NCI-H2171 (cell line): ENCODE data around the gene DDOST.
"Not testable (repeated sequence)": the region's sequence is repeated elsewhere in the genome, so short reads cannot be mapped to it uniquely, and the experiment has no call there.

Experiments
- DNase-seq: peaks from one replicate; lab custom pipeline; 2025; lab: John Stamatoyannopoulos, UW

Gene DDOST

DNA sequence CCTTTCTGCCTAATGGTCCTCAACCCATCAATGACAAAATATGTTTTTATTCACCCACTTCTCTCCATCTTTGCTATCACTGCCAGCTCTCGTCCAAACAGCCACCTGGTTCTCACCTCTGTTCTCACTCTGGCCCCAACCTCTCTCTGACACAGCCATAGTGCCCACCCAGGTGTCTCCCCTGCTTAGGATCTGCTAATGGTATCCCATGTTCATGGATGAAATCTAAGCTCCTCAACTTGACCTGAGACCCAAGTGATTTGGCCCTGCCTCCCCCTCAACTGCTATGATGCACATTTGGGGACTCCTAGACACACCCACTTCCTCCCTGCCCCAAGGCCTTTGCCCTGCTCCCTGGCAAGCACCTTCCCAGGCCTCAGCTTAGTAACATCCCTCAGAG, 30.7 kb upstream of the DDOST start:
- no peak for DNase-seq

DNA sequence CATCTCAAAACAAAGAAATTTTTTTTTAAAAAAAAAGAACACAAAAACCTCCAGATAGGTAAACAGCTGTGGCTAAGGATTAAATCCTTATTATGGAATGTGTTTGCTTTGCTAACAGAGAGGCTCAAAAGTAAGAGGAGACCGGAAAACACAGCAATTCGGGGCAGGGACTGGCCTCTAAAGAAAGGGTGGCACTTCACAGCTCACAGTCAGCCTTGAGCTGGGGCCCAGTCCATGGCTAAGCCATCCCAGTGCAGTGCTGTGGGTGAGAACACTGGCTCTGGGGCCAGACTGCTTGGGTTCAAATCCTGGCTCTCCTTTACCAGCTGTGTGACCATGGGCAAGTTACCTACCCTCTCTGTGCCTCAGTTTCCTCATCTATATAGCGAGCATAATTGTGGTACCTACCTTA, 28.5 kb upstream of the DDOST start:
- DNase-seq: no peak

DNA sequence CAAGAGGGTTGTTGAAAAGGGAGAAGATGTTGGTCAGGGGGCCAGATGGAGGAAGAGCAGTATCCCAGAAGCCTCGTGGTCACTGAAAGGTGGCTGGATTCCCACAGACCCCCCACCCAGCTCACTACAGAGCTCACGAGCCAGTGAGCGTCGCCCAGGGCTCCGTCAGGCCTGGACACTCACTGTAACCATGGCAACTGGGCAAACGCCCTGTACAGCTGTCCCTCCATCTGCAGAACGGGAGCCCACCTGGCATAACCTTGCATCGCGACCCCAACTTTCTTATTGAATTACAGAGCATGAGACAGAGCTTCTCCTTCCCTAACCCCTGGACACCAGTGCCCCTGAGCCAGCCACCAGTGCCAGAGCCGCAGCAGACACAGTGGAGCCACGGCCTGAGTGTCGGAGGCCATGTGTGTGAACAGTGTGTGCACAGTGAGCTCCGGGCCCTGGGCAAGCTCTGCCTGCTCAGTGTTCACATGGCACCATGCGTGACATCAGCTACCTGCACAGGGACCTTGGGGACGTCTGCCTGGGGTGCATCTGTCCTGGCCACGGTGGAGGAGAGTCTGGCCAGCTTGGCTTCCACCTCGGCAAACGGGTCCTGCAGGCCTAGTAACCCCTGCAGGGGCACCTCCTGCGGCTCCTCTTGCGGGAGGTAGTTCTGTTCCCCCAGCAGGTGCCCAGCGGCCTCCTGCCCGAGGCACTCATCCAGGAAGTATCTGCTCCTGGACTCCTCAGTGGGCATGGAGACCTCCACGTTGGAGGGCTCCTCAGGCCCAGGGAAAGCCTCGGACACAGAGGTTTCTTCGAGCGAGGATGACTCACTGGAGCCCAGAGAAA, 25.9 kb upstream of the DDOST start:
- no peak for DNase-seq

DNA sequence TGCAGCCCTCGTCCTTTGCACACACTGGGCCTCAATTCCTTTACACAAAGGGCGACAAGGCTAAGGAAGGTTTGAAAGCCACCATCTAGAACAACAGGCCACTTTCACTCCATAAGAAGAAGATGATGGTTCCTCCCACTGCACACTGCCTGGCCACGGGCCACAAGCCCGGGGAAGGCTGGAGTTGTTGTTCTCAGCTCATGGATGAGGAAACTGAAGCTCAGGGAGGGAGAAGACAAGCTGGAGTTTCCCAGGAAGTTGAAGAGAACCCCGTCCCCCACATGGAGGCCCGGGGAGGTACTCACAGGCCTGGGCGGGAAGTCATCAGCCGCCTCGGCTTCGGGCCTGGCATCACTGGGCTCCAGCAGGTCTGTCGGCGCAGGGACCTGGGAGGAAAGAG, 24.6 kb upstream of the DDOST start:
- no peak for DNase-seq

- no peak for DNase-seq
These were observed 24.0 kb upstream of the DDOST start for GRCh38 chr1:20685099-20685662.

- DNase-seq: no peak
These were observed 23.5 kb upstream of the DDOST start for GRCh38 chr1:20684651-20685050.

DNA sequence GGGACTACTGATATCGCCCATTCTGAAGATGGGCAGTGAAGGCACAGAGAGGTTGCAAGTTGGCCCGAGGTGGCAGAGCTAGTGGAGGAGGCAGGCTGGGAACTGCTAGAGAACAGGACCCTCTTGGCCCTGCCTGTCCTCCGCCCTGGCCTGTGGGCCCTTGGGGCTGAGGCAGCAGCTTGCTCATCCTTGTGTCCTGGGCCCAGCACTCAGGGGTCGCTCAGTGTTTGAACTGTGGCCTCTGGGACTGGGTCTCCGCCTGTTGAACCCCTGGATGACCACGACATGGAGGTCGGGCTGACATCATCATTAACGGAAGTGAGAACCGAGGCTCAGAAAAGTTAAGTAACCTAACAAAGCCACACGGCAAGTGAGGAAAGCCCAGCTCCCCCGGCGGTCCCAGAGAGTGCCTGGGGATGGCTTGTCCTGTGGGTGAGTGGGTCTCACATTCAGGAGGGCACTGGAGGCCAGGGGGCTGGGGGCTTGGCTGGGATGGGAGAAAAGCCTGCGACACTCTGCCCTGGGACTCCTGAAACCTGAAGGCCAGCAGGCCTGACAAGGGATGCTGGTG, 23.0 kb upstream of the DDOST start:
- DNase-seq: no peak

- DNase-seq: no peak
These were observed 22.4 kb upstream of the DDOST start for GRCh38 chr1:20683614-20684013.

DNA sequence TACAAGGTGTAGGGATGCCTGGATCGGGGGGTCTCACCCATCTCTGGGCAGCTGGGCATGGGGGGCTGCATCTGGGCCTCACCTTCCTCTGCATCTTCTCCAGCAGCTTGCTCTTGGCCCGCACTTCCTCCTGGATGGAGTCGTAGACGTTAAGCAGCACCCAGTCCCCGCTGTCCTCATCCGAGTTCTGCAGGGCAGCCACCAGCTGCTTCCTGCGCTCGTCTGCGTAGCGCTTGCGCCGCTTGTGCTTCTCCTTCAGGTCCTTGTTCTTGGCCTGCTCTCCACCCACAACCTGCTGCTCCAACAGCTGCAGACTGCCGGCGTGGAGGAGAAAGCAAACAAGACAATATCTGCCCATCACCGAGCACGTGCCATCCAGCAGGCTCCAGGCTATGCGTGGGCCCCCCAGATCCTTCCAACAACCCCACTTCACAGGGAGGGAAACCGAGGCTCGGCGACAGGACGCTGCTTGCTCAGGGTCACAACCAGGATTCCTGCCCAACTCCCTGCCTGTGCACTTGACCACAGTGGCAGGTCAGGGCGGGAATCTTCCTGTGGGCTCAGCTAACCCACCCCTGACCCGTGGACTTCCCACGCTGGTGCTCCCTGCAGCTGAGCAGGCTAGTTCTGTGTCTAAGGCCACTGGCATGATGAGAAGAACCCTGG, 21.5 kb upstream of the DDOST start:
- DNase-seq: no peak

DNA sequence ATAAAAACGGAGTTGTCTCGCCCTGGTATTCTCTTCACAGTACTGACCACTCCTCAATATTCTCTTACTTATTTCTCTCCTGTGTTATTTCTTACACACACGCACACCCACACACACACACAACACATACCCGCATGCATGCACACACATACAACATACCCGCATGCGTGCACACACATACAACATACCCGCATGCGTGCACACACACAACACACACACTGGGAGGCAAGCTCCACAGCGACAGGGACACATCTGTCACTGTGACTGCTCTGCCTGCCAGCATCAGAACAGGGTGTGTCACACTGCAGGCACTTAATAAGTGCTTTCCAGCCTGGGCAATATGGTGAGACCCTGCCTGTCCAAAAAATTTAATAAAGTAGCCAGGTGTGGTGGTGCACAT, 20.8 kb upstream of the DDOST start:
- DNase-seq: no peak

- no peak for DNase-seq
These were observed 19.1 kb upstream of the DDOST start for GRCh38 chr1:20680269-20680668.

DNA sequence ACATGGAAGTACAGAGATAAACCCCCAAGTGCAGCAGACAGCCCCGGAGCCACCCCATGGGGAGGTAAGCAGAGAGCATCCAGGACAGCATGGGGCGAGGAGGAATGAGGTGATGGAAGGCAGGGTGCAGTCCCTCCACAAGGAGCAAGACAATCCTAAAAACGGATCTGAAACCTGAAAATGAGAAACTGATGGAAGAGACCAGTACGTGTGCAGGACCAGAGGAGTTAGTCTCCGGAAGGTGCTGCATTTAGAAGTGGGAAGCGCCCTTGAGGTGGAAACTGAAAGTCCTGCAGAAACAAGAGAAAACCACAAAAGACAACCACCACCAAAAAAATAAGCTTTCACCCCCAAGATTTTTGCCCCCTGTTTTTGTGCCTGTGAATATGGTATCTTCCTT, 17.4 kb upstream of the DDOST start:
- DNase-seq: no peak

GRCh38 chr1:20673626-20674025, 12.5 kb upstream of the DDOST start:
- DNase-seq: not testable (repeated sequence)

DNA sequence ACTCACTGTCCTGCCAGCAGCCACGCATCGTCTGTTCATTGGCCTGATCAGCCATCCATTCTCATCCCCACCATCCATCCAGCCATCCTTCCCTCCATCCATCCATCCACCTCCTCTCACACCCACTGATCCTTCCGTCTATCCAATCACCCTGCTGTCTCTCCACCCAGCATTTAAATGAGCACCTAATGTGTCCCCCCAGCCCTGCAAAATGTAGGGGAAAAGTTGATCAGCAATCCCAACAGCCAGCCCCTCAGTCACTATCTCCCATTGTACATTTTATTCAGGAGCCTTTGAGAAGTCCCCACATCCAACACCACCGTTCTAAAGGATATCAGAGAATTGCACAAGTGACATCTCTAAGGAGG, 11.1 kb upstream of the DDOST start:
- DNase-seq: no peak

- DNase-seq: no peak
These were observed 9.8 kb upstream of the DDOST start for GRCh38 chr1:20670936-20671335.

DNA sequence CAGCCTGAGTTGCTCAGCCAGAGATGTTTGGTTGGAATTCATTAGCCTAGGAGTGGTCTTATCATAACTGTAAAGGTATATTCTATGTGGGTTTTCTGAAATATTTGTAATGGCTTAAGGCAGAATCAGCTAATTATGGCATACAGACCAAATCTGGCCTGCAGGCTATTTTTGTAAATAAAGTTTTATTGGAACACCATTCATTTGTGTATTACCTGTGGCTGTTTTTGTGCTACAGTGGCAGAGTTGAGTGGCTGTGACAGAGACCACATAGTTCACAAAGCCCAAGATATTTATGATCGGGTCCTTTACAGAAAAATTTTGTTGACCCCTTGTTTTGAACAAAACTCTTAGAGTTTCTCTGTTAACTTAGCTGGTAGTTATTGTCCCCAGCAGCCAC, 7.4 kb upstream of the DDOST start:
- DNase-seq: no peak

- no peak for DNase-seq
These were observed 5.6 kb upstream of the DDOST start for GRCh38 chr1:20666804-20667203.

GRCh38 chr1:20666146-20666545, 5.0 kb upstream of the DDOST start:
- DNase-seq: no peak

DNA sequence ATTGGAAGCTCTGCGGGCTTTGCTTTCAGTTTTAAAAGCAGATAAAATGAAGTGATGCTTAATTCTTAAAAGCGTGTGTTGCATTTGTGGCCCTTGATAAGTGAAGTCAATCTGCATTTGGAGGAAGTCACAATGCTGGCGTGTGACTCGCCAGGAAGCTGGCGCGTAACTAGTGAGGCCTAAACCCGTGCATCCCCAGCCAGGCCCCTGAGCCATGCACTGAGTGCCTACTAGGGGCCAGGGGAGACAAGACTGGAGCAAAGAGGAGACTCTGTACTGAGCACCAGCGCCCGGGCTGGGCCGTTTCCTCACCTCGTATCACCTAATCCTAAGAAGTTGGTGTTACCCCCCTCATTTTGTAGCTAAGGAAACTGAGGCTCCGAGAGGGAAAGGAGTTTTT, 4.6 kb upstream of the DDOST start:
- no peak for DNase-seq

DNA sequence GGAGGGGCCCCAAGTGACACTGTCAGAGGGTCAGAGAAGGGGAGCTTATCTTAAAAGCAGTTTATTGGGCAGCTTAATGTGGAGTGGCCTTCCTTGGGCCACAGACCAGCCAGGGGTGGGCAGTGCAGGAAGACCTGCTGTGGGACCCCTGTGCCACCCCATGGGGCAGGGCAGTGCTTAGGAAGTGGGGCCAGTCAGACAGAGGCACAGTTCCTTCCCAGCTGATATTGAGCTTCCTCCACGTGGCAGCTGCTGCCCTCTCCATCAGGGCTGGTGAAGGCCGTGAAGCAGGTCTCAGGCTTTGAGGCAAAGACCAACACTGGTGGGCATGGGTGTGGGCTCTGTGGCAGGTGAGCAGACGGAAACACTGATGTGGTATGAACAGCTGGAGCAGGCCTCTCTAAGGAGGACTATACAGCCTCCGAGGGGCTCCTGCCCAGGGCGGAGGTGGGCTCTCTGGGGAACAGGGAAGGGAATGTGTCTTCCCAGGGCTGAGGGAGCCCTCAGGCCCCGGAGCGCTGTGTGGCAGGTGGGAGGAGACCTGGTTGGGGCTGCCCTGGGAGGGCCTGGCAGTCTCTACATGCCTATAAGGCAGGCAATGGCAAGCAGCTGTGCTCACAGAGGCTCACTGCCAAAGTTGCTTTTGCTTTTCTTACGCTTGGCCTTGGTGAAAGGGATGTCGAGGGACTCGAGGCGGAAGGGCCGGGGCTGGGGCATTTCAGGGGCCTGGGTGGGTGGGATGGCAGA, 3.0 kb upstream of the DDOST start:
- no peak for DNase-seq

DNA sequence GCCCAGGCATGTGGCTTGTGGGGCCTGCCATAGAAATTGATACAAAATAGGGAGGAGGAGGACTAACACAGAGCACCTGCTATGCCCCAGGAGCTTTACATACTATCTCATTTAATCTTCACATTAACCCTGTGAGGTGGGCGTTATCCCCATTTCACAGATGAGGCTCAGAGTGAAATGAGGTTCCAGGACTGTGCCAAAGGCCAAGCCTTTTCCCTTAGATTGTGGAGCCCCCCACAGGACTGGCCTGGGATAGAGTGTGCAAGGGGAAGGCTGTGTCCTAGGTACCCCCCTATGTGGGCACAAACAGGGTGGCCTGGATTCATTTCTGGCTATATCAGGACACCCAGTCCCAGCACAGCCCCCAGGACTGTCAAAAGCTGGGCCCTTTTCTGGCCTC, 2.2 kb upstream of the DDOST start:
- DNase-seq: no peak

- DNase-seq: no peak
These were observed 924 bp upstream of the DDOST start for GRCh38 chr1:20662110-20662475.

DNA sequence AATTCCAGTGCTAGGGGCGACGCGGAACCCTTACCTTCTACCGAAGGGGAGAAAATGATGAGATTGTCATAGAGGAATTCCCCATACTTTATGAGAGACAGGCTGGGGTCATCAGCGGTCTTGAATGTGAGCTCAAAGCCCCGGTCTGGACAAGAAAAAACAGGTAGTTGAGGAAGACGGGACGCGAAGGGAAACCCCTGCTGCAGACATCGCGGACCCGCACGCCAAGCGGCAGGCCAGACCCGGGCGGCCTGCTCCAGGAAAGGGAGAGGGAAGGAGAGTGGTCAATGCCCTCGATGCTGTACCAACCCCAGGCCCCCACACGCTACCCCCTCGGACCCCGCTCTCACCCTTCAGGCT, 342 bp downstream of the DDOST start:
- no peak for DNase-seq
